Dermis blood vessel endothelial cell (primary cell): ENCODE results near the gene CPT1A. TPM values are rescaled to one million over a fixed set of nuclear protein-coding genes. Genes with fewer than 3 reads are reported as not detected.

Experiments
- total RNA-seq: library from RNA; depleted of rRNA; stranded (reverse); fragments of >200 nt; gene quantifications from 2 replicates; pipeline ENCODE4 v1.2.3, GENCODE V29; 2014

Gene CPT1A
- total RNA-seq, 1 donor from 2014 or later = 141 TPM

Other genes starting within 250 kb of the CPT1A start
- 0.17 and 0.74 TPM in 2 replicates for gene GAL, start 157.4 kb downstream of the CPT1A start, total RNA-seq
- gene TESMIN, start 90.4 kb downstream of the CPT1A start, total RNA-seq = 2.4 and 6.0 TPM in 2 replicates
- gene MRPL21, start 61.9 kb upstream of the CPT1A start, total RNA-seq = 50.5 and 54.7 TPM in 2 replicates
- gene IGHMBP2, start 62.0 kb upstream of the CPT1A start, total RNA-seq = 12.1 and 20.9 TPM in 2 replicates
- not detected in 2 replicates for gene MRGPRD, start 139.1 kb upstream of the CPT1A start, total RNA-seq
- gene MRGPRF, start 171.3 kb upstream of the CPT1A start, total RNA-seq = 0.05 and 0.17 TPM in 2 replicates
- 13.8 and 14.3 TPM in 2 replicates for gene TPCN2, start 207.0 kb upstream of the CPT1A start, total RNA-seq